Activated T-helper 1 cell treated with anti-CD3 and anti-CD28 coated beads, Interleukin-12 subunit alpha, Interleukin-12 subunit beta, Interleukin-2, Interleukin-4 antibody, amounts not matched to agents 30 ng/mL and 10 ng/mL and 1 ng/mL, durations not matched to agents 14 hours and 24 hours and 36 hours (primary cell): ENCODE results near the gene CD81. TPM values are rescaled to one million over a fixed set of nuclear protein-coding genes. Genes with fewer than 3 reads are reported as not detected.

Experiments used
- DNase-seq: peaks from one replicate; pipeline ENCODE4 v3.0.0; 2021; ENCODE audit warnings: low spot score
- H3K27ac Mint-ChIP-seq: one replicate; pipeline ENCODE4 v1.8.0; 2021; ENCODE audit warnings: mild to moderate bottlenecking, mixed read lengths
- H3K27me3 Mint-ChIP-seq: one replicate; pipeline ENCODE4 v1.8.0; 2022; ENCODE audit warnings: mild to moderate bottlenecking, moderate library complexity, mixed read lengths; ENCODE audit not compliant: insufficient read depth
- H3K36me3 Mint-ChIP-seq: one replicate; pipeline ENCODE4 v1.8.0; 2021; ENCODE audit warnings: low read depth, mixed read lengths
- H3K4me1 Mint-ChIP-seq: one replicate; pipeline ENCODE4 v1.8.0; 2021; ENCODE audit warnings: low read depth, mixed read lengths
- H3K4me3 Mint-ChIP-seq: one replicate; pipeline ENCODE4 v1.8.0; 2021; ENCODE audit warnings: mild to moderate bottlenecking, moderate library complexity, mixed read lengths
- H3K9me3 Mint-ChIP-seq: one replicate; pipeline ENCODE4 v1.8.0; 2021; ENCODE audit warnings: mixed read lengths
- intact Hi-C: fragments of 100-400 bp; cut with micrococcal nuclease; formaldehyde crosslinking; loops from one replicate; pipeline ENCODE4 v1.15.1; 2024
- total RNA-seq: library from RNA; stranded (reverse); gene quantifications from 2 replicates; pipeline ENCODE4 v1.2.3, GENCODE V29; 2022

CD81 gene
- total RNA-seq, 1 donor from 2014 or later: 247 TPM

GRCh38 chr11:2400762-2401435 is 23.8 kb downstream of the CD81 start:
- Mint-ChIP-seq H3K36me3 (peaks cover 8% of the 10 kb centered on the region), H3K27ac (peak overlapping the region; percentile 84), H3K27me3 (no peaks in the 10 kb centered on the region), H3K9me3 (no peaks in the 10 kb centered on the region), H3K4me1 (no peaks in the 10 kb centered on the region), H3K4me3 (peak overlapping the region; percentile 92)
- DNase-seq: no peak
- intact Hi-C loops: loop anchor here (1.0 to 5.0 kb wide), 11 partner anchors 19 to 1021 kb away; partner anchors contain the start of genes LSP1, NAP1L4, PHLDA2 and TRPM5

GRCh38 chr11:2401436-2401984 is 24.4 kb downstream of the CD81 start:
- Mint-ChIP-seq H3K27ac (peak overlapping the region; percentile 72), H3K9me3 (no peaks in the 10 kb centered on the region), H3K4me3 (peak overlapping the region; percentile 92), H3K27me3 (no peaks in the 10 kb centered on the region), H3K4me1 (no peaks in the 10 kb centered on the region), H3K36me3 (peaks cover 8% of the 10 kb centered on the region)
- intact Hi-C loops: loop anchor here (5.0 kb wide), 1 partner anchor 549 kb away; the partner anchor contains the start of gene LSP1
- DNase-seq: no peak

- no peak overlapping the region for H3K27ac Mint-ChIP-seq
- H3K9me3 Mint-ChIP-seq: no peaks in the 10 kb centered on the region
- no peaks in the 10 kb centered on the region for H3K4me1 Mint-ChIP-seq
- H3K4me3 Mint-ChIP-seq: peak overlapping the region; percentile 92
- DNase-seq: no peak
- H3K27me3 Mint-ChIP-seq: no peaks in the 10 kb centered on the region
- peaks cover 8% of the 10 kb centered on the region for H3K36me3 Mint-ChIP-seq
- intact Hi-C loops: loop anchor here (5.0 kb wide), 1 partner anchor 550 kb away; the partner anchor contains the start of gene LSP1
Measured at GRCh38 chr11:2402106-2402505, 25.0 kb downstream of the CD81 start.

- peak overlapping the region; percentile 92 for H3K4me3 Mint-ChIP-seq
- H3K4me1 Mint-ChIP-seq: no peaks in the 10 kb centered on the region
- no peaks in the 10 kb centered on the region for H3K9me3 Mint-ChIP-seq
- no peak for DNase-seq
- intact Hi-C loops: loop anchor here (5.0 kb wide), 1 partner anchor 551 kb away; the partner anchor contains the start of gene LSP1
- H3K27me3 Mint-ChIP-seq: no peaks in the 10 kb centered on the region
- peaks cover 6% of the 10 kb centered on the region for H3K36me3 Mint-ChIP-seq
- H3K27ac Mint-ChIP-seq: no peak overlapping the region
Measured at GRCh38 chr11:2402890-2403645, 26.0 kb downstream of the CD81 start.

GRCh38 chr11:2404735-2405196 is 27.7 kb downstream of the CD81 start:
- Mint-ChIP-seq H3K27ac (no peak overlapping the region), H3K36me3 (peaks cover 6% of the 10 kb centered on the region), H3K4me3 (no peak overlapping the region)

GRCh38 chr11:2406451-2406850 is 29.3 kb downstream of the CD81 start:
- H3K27me3 Mint-ChIP-seq: no peaks in the 10 kb centered on the region
- no peaks in the 10 kb centered on the region for H3K9me3 Mint-ChIP-seq
- H3K36me3 Mint-ChIP-seq: peaks cover 3% of the 10 kb centered on the region
- no peaks in the 10 kb centered on the region for H3K4me1 Mint-ChIP-seq
- no peak for DNase-seq
- H3K4me3 Mint-ChIP-seq: no peak overlapping the region
- H3K27ac Mint-ChIP-seq: no peak overlapping the region
- intact Hi-C loops: no loop called here

More at GRCh38 chr11:2404735-2405196, 27.7 kb downstream of the CD81 start:
- Mint-ChIP-seq H3K27me3 (no peaks in the 10 kb centered on the region), H3K9me3 (no peaks in the 10 kb centered on the region), H3K4me1 (no peaks in the 10 kb centered on the region)
- no peak for DNase-seq
- intact Hi-C loops: loop anchor here (5.0 kb wide), 1 partner anchor 552 kb away; the partner anchor contains the start of gene LSP1

- no peaks in the 10 kb centered on the region for H3K4me1 Mint-ChIP-seq
- no peak for DNase-seq
- no peaks in the 10 kb centered on the region for H3K27me3 Mint-ChIP-seq
- H3K36me3 Mint-ChIP-seq: peaks cover 3% of the 10 kb centered on the region
- intact Hi-C loops: no loop called here
- H3K27ac Mint-ChIP-seq: no peak overlapping the region
- no peak overlapping the region for H3K4me3 Mint-ChIP-seq
- no peaks in the 10 kb centered on the region for H3K9me3 Mint-ChIP-seq
Measured at GRCh38 chr11:2406878-2407410, 29.8 kb downstream of the CD81 start.

- no peaks in the 10 kb centered on the region for H3K27me3 Mint-ChIP-seq
- no peak for DNase-seq
- H3K4me3 Mint-ChIP-seq: no peak overlapping the region
- H3K36me3 Mint-ChIP-seq: no peaks in the 10 kb centered on the region
- no peaks in the 10 kb centered on the region for H3K9me3 Mint-ChIP-seq
- intact Hi-C loops: no loop called here
- no peaks in the 10 kb centered on the region for H3K4me1 Mint-ChIP-seq
- H3K27ac Mint-ChIP-seq: no peak overlapping the region
Measured at GRCh38 chr11:2408671-2409070, 31.6 kb downstream of the CD81 start.

- intact Hi-C loops: no loop called here
- no peaks in the 10 kb centered on the region for H3K27me3 Mint-ChIP-seq
- H3K36me3 Mint-ChIP-seq: no peaks in the 10 kb centered on the region
- no peaks in the 10 kb centered on the region for H3K4me1 Mint-ChIP-seq
- no peak overlapping the region for H3K27ac Mint-ChIP-seq
- H3K9me3 Mint-ChIP-seq: no peaks in the 10 kb centered on the region
- no peak overlapping the region for H3K4me3 Mint-ChIP-seq
- no peak for DNase-seq
Measured at GRCh38 chr11:2409126-2409525, 32.0 kb downstream of the CD81 start.

GRCh38 chr11:2409611-2410468 is 32.7 kb downstream of the CD81 start:
- no peaks in the 10 kb centered on the region for H3K4me1 Mint-ChIP-seq
- H3K36me3 Mint-ChIP-seq: no peaks in the 10 kb centered on the region
- H3K4me3 Mint-ChIP-seq: no peak overlapping the region
- H3K27me3 Mint-ChIP-seq: no peaks in the 10 kb centered on the region
- H3K27ac Mint-ChIP-seq: no peak overlapping the region
- intact Hi-C loops: no loop called here
- no peak for DNase-seq
- H3K9me3 Mint-ChIP-seq: no peaks in the 10 kb centered on the region

GRCh38 chr11:2410616-2411015 is 33.5 kb downstream of the CD81 start:
- H3K4me1 Mint-ChIP-seq: no peaks in the 10 kb centered on the region
- no peaks in the 10 kb centered on the region for H3K36me3 Mint-ChIP-seq
- no peaks in the 10 kb centered on the region for H3K9me3 Mint-ChIP-seq
- H3K27me3 Mint-ChIP-seq: no peaks in the 10 kb centered on the region
- no peak for DNase-seq
- H3K4me3 Mint-ChIP-seq: no peak overlapping the region
- intact Hi-C loops: no loop called here
- H3K27ac Mint-ChIP-seq: no peak overlapping the region
